ENCODE data around the gene OR5B12. TPM values are rescaled to one million over a fixed set of nuclear protein-coding genes. Genes with fewer than 3 reads are reported as not detected.

Gene OR5B12
- total and polyA plus RNA-seq, 12 donors: not detected

DNA sequence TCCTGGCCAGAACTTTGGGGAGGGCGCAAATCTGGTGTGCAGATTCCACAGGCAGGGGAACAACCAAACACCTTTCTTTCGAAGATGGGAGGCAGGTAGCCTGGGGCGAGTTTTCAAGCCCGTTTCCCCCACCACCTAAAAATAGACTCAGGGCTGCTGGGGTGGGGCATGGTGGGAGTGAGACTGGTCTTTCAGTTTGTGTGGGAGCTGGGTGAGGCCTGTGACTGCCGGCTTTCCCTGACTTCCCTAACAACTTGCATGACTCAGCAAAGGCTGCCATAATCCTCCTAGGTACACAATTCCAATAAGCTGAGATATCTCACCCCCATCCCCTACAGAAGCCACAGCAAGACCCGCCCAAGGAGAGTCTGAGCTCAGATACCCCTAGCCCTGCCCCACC, 4.3 kb upstream of the OR5B12 start:
- DNase-seq: no peak
- H3K27ac ChIP-seq: no peak overlapping the region
- no peaks in the 10 kb centered on the region for H3K36me3 ChIP-seq (replicated peaks in 1 of 2)
- 80 to 90% (median 83%) methylated on average over 5 to 6 of the region's 6 CpGs for WGBS, 4 donors
- no peaks in the 10 kb centered on the region for H3K9me3 ChIP-seq (replicated peaks in 1 of 3)
- intact Hi-C loops (cut with DNase I): no loop called here
- TF ChIP-seq POLR2A (IDR thresholded peaks at IDR 0.05): no peak
- TF ChIP-seq, protein P1, sequence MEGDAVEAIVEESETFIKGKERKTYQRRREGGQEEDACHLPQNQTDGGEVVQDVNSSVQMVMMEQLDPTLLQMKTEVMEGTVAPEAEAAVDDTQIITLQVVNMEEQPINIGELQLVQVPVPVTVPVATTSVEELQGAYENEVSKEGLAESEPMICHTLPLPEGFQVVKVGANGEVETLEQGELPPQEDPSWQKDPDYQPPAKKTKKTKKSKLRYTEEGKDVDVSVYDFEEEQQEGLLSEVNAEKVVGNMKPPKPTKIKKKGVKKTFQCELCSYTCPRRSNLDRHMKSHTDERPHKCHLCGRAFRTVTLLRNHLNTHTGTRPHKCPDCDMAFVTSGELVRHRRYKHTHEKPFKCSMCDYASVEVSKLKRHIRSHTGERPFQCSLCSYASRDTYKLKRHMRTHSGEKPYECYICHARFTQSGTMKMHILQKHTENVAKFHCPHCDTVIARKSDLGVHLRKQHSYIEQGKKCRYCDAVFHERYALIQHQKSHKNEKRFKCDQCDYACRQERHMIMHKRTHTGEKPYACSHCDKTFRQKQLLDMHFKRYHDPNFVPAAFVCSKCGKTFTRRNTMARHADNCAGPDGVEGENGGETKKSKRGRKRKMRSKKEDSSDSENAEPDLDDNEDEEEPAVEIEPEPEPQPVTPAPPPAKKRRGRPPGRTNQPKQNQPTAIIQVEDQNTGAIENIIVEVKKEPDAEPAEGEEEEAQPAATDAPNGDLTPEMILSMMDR (IDR thresholded peaks at IDR 0.05): no peak
- H3K4me1 ChIP-seq (replicated peaks in 1 of 2): no peaks in the 10 kb centered on the region
- no peak overlapping the region for H3K4me3 ChIP-seq
- no peaks in the 10 kb centered on the region for H3K27me3 ChIP-seq

DNA sequence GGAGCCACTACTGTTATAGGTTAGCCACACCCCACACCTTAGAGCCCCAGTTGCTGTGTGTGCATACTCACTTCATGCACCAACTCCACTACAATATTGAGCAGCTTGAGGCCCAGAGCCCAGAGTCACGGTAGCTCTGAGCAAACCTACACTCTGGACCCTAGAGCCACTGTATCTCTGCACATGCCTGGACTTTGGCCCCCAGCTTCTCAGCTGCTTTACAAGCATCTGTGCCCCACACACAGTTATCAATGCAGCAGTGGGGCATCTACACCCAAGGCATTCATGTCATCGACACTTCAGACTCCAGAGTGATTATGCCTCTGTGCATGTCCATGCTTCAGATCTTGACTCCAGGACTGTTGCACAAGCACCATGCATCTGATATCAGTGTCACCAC, 2.3 kb upstream of the OR5B12 start:
- no peaks in the 10 kb centered on the region for H3K4me1 ChIP-seq (replicated peaks in 1 of 2)
- intact Hi-C loops (cut with DNase I): no loop called here
- 82 to 100% (median 95%) methylated on average over 1 to 2 of the region's 2 CpGs for WGBS, 4 donors
- H3K27ac ChIP-seq: no peak overlapping the region
- H3K36me3 ChIP-seq (replicated peaks in 1 of 2): no peaks in the 10 kb centered on the region
- TF ChIP-seq POLR2A (IDR thresholded peaks at IDR 0.05): no peak
- TF ChIP-seq, protein P1 (IDR thresholded peaks at IDR 0.05): no peak
- no peak for DNase-seq
- H3K9me3 ChIP-seq (replicated peaks in 1 of 3): no peaks in the 10 kb centered on the region
- H3K27me3 ChIP-seq: no peaks in the 10 kb centered on the region
- H3K4me3 ChIP-seq: no peak overlapping the region

DNA sequence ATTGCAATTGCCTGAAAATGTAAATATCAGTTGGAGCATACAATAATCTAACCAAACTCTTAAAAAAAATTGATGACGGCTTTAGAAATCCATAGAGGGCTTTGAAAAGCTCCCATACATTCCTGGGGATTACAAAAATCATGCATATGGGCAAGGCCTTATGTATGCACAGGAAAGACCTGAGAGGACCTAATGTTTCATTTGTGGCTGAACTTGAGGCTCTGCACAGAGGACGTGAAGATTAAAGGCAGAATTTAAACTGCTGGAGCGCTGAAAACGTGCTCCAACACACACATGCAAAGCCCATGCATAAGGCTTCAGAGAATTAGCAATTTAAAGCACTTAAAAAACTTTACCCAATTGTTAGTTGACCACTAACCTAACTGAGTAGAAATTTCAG, 3.5 kb downstream of the OR5B12 start:
- Histone ChIP-seq H3K27ac (no peak overlapping the region), H3K27me3 (no peaks in the 10 kb centered on the region), H3K9me3 (replicated peaks in 1 of 3) (no peaks in the 10 kb centered on the region), H3K4me3 (no peak overlapping the region), H3K4me1 (replicated peaks in 1 of 2) (no peaks in the 10 kb centered on the region), H3K36me3 (replicated peaks in 1 of 2) (no peaks in the 10 kb centered on the region)
- TF ChIP-seq POLR2A (IDR thresholded peaks at IDR 0.05): no peak
- TF ChIP-seq, protein P1 (IDR thresholded peaks at IDR 0.05): no peak
- WGBS, 4 donors: 11 to 39% (median 28%) methylated on average over 4 of the region's 4 CpGs
- no peak for DNase-seq
- intact Hi-C loops (cut with DNase I): no loop called here

DNA sequence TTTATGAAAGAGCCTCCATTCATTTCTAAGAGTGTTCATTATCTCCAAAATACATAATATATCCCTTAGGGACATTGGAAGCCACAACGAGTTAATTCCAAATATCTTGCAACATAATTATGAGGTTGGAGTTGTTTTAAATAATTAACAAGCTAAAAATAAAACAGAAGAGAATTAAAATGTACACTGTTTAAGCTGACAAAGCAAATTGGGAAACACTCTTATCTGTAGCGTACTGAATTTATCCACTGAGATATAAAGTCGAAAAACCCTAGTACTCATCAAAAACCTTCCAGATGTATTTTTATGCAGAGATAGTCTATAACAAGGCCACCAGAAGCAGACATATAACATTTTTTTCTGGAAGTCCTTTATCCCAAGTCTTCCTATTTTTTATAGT, 7.8 kb downstream of the OR5B12 start:
- Histone ChIP-seq H3K4me1 (replicated peaks in 1 of 2) (no peaks in the 10 kb centered on the region), H3K27ac (no peak overlapping the region), H3K9me3 (replicated peaks in 1 of 3) (no peaks in the 10 kb centered on the region), H3K36me3 (replicated peaks in 1 of 2) (no peaks in the 10 kb centered on the region), H3K4me3 (no peak overlapping the region), H3K27me3 (no peaks in the 10 kb centered on the region)
- TF ChIP-seq POLR2A (IDR thresholded peaks at IDR 0.05): no peak
- TF ChIP-seq, protein P1 (IDR thresholded peaks at IDR 0.05): no peak
- no peak for DNase-seq
- intact Hi-C loops (cut with DNase I): no loop called here
- WGBS, 4 donors: 71 to 80% (median 76%) methylated on average over 3 of the region's 3 CpGs
